ELF-1 (cell line): ENCODE data around the gene SH3PXD2A.
"Not testable (repeated sequence)": the region's sequence is repeated elsewhere in the genome, so short reads cannot be mapped to it uniquely, and the experiment has no call there.

ENCODE experiments used
- DNase-seq: peaks from one replicate; pipeline ENCODE4 v3.0.0-alpha.2; 2016; ENCODE audit warnings: low read depth, low spot score

The SH3PXD2A gene

GRCh38 chr10:103850572-103850895 is 4.8 kb downstream of the SH3PXD2A start:
- DNase-seq, result no peak

GRCh38 chr10:103849880-103850571 is 5.3 kb downstream of the SH3PXD2A start:
- no peak for DNase-seq

- DNase-seq, result no peak
These were observed 6.0 kb downstream of the SH3PXD2A start for GRCh38 chr10:103849212-103849877.

GRCh38 chr10:103847909-103848468 is 7.4 kb downstream of the SH3PXD2A start:
- no peak for DNase-seq

- DNase-seq, result no peak
These were observed 8.0 kb downstream of the SH3PXD2A start for GRCh38 chr10:103847346-103847745.

GRCh38 chr10:103845972-103846371 is 9.4 kb downstream of the SH3PXD2A start:
- no peak for DNase-seq

- not testable (repeated sequence) for DNase-seq
These were observed 10.0 kb downstream of the SH3PXD2A start for GRCh38 chr10:103845346-103845745.

GRCh38 chr10:103843854-103844570 is 11.4 kb downstream of the SH3PXD2A start:
- DNase-seq, result no peak

GRCh38 chr10:103843045-103843444 is 12.3 kb downstream of the SH3PXD2A start:
- DNase-seq, result no peak

- DNase-seq, result no peak
These were observed 12.8 kb downstream of the SH3PXD2A start for GRCh38 chr10:103842605-103843004.

GRCh38 chr10:103841519-103841918 is 13.9 kb downstream of the SH3PXD2A start:
- DNase-seq, result no peak

GRCh38 chr10:103840740-103841070 is 14.7 kb downstream of the SH3PXD2A start:
- no peak for DNase-seq

GRCh38 chr10:103839872-103840739 is 15.3 kb downstream of the SH3PXD2A start:
- DNase-seq, result peak; percentile 84

- no peak for DNase-seq
These were observed 15.9 kb downstream of the SH3PXD2A start for GRCh38 chr10:103839519-103839871.

- DNase-seq, result no peak
These were observed 16.4 kb downstream of the SH3PXD2A start for GRCh38 chr10:103838862-103839518.

GRCh38 chr10:103838070-103838395 is 17.3 kb downstream of the SH3PXD2A start:
- DNase-seq, result no peak

GRCh38 chr10:103837370-103838069 is 17.9 kb downstream of the SH3PXD2A start:
- DNase-seq, result no peak

- no peak for DNase-seq
These were observed 18.5 kb downstream of the SH3PXD2A start for GRCh38 chr10:103836861-103837260.

GRCh38 chr10:103836273-103836672 is 19.1 kb downstream of the SH3PXD2A start:
- DNase-seq, result no peak
